Liver (tissue), 9 donors: ENCODE data around the gene ANKAR. TPM values are rescaled to one million over a fixed set of nuclear protein-coding genes. Genes with fewer than 3 reads are reported as not detected.

Experiments
- DNase-seq: peaks from one replicate; pipeline ENCODE4 v3.0.0-alpha.2; 2017; ENCODE audit warnings: low spot score
- H3K27ac ChIP-seq, 2 donors: one replicate each; pipeline ENCODE4 v1.7.0; 2013; ENCODE audit warnings: inconsistent platforms in 2 of 2, low read length in 2 of 2, control low read depth in 1 of 2, low read depth in 1 of 2, mild to moderate bottlenecking in 1 of 2
- H3K27me3 ChIP-seq, 4 donors: one replicate each; pipeline versions ENCODE4 v1.6.1 to v1.7.0; 2013; ENCODE audit warnings: low read length in 3 of 4, inconsistent platforms in 1 of 4, mild to moderate bottlenecking in 1 of 4, moderate library complexity in 1 of 4; ENCODE audit not compliant: control insufficient read depth in 4 of 4, insufficient read depth in 4 of 4
- H3K36me3 ChIP-seq, 4 donors: one replicate each; pipeline versions ENCODE4 v1.6.1 to v1.7.0; 2013; ENCODE audit warnings: low read length in 3 of 4, mild to moderate bottlenecking in 3 of 4, low read depth in 1 of 4, moderate library complexity in 1 of 4; ENCODE audit not compliant: control insufficient read depth in 4 of 4, insufficient read depth in 3 of 4
- H3K4me1 ChIP-seq, 4 donors: one replicate each; pipeline versions ENCODE4 v1.6.1 to v1.7.0; 2013; ENCODE audit warnings: low read length in 3 of 4, mild to moderate bottlenecking in 3 of 4, moderate library complexity in 1 of 4; ENCODE audit not compliant: control insufficient read depth in 4 of 4, insufficient read depth in 4 of 4
- H3K4me3 ChIP-seq, 3 donors: one replicate each; pipeline versions ENCODE4 v1.6.1 to v1.7.0; 2013; ENCODE audit warnings: low read length in 3 of 3, control low read depth in 1 of 3, low read depth in 1 of 3, mild to moderate bottlenecking in 1 of 3
- H3K9ac ChIP-seq, 2 donors: one replicate each; pipeline ENCODE4 v1.7.0; 2013; ENCODE audit warnings: low read length in 2 of 2, mild to moderate bottlenecking in 2 of 2, moderate library complexity in 2 of 2, control low read depth in 1 of 2, low read depth in 1 of 2
- H3K9me3 ChIP-seq, 4 donors: one replicate each; pipeline versions ENCODE4 v1.6.1 to v1.7.0; 2013; ENCODE audit warnings: low read length in 3 of 4; ENCODE audit not compliant: control insufficient read depth in 4 of 4
- CTCF ChIP-seq: fragments of 150-350 bp; IDR thresholded peaks from 2 replicates; pipeline ENCODE4 v1.5.1; 2017; ENCODE audit warnings: improper control_type of control experiment, low read depth, low read length; ENCODE audit not compliant: missing input control
- HNF4G ChIP-seq: IDR thresholded peaks from 2 replicates; pipeline ENCODE4 v1.6.1; 2016; ENCODE audit warnings: antibody characterized with exemption
- JUND ChIP-seq, 2 donors: IDR thresholded peaks; 2 replicates each; pipeline ENCODE4 v1.6.1; 2016; ENCODE audit warnings: antibody characterized with exemption in 2 of 2
- RAD21 ChIP-seq, 2 donors: IDR thresholded peaks; 2 replicates each; pipeline ENCODE4 v1.6.1; 2016; ENCODE audit warnings: antibody characterized with exemption in 2 of 2, mild to moderate bottlenecking in 2 of 2
- RXRA ChIP-seq, 2 donors: IDR thresholded peaks; 2 replicates each; pipeline ENCODE4 v1.6.1; 2017 to 2018; ENCODE audit warnings: antibody characterized with exemption in 2 of 2, mild to moderate bottlenecking in 1 of 2
- YY1 ChIP-seq: IDR thresholded peaks from 2 replicates; pipeline ENCODE4 v1.6.1; 2016; ENCODE audit warnings: antibody characterized with exemption, mild to moderate bottlenecking
- WGBS: extraction: QIAGEN DNeasy Blood & Tissue Kit; methylation state at CpG from one replicate; pipeline ENCODE4 v1.1.7; 2013; 5-methylcytosine and 5-hydroxymethylcytosine counted together
- polyA plus RNA-seq, 2 donors: library from polyadenylated mRNA; stranded (reverse) in 1 of 2; unstranded in 1 of 2; fragments of 200-250 nt in 1 of 2; fragments of >200 nt in 1 of 2; fragmentation: Nextera tagmentation in 1 of 2; extraction: Ambion mirVana in 1 of 2; gene quantifications; one replicate each; pipeline versions ENCODE4 v1.2.1 to v1.2.3, GENCODE V29; 2013 to 2015
- total RNA-seq, 2 donors: library from RNA; depleted of rRNA; stranded (reverse); fragments of >200 nt; gene quantifications; one replicate each; pipeline ENCODE4 v1.2.3, GENCODE V29; 2014
- TF ChIP-seq, protein P1 (sequence below): IDR thresholded peaks from 2 replicates; pipeline ENCODE4 v1.6.1; 2016; ENCODE audit warnings: antibody characterized with exemption, mild to moderate bottlenecking
- donor health status: healthy.
- donor health status: healthy.
- donor health status: healthy.
- donor health status: healthy.
- donor health status: healthy.

Gene ANKAR
- total and polyA plus RNA-seq, 4 donors: 0.46 to 8.4 (median 4.3) TPM

- H3K4me3 ChIP-seq: no peak overlapping the region
- no peak for DNase-seq
- H3K27me3 ChIP-seq: no peaks in the 10 kb centered on the region
- no peak overlapping the region for H3K9ac ChIP-seq
- 81% methylated on average over 3 of the region's 3 CpGs for WGBS
- H3K36me3 ChIP-seq: no peaks in the 10 kb centered on the region
- TF ChIP-seq, protein P1, sequence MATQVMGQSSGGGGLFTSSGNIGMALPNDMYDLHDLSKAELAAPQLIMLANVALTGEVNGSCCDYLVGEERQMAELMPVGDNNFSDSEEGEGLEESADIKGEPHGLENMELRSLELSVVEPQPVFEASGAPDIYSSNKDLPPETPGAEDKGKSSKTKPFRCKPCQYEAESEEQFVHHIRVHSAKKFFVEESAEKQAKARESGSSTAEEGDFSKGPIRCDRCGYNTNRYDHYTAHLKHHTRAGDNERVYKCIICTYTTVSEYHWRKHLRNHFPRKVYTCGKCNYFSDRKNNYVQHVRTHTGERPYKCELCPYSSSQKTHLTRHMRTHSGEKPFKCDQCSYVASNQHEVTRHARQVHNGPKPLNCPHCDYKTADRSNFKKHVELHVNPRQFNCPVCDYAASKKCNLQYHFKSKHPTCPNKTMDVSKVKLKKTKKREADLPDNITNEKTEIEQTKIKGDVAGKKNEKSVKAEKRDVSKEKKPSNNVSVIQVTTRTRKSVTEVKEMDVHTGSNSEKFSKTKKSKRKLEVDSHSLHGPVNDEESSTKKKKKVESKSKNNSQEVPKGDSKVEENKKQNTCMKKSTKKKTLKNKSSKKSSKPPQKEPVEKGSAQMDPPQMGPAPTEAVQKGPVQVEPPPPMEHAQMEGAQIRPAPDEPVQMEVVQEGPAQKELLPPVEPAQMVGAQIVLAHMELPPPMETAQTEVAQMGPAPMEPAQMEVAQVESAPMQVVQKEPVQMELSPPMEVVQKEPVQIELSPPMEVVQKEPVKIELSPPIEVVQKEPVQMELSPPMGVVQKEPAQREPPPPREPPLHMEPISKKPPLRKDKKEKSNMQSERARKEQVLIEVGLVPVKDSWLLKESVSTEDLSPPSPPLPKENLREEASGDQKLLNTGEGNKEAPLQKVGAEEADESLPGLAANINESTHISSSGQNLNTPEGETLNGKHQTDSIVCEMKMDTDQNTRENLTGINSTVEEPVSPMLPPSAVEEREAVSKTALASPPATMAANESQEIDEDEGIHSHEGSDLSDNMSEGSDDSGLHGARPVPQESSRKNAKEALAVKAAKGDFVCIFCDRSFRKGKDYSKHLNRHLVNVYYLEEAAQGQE: no peak
- TF ChIP-seq HNF4G (no peak), CTCF (no peak)
- H3K4me1 ChIP-seq: peaks cover 0 to 6% (median 3%) of the 10 kb centered on the region in 4 donors
- no peaks in the 10 kb centered on the region for H3K9me3 ChIP-seq
- no peak overlapping the region for H3K27ac ChIP-seq
Observed at GRCh38 chr2:189696223-189696622, 21.8 kb downstream of the ANKAR start.

- Histone ChIP-seq H3K4me1 (peaks cover 0 to 6% (median 3%) of the 10 kb centered on the region in 4 donors), H3K27ac (peak overlapping the region; percentile 26 to 54), H3K9me3 (no peaks in the 10 kb centered on the region), H3K36me3 (no peaks in the 10 kb centered on the region), H3K27me3 (no peaks in the 10 kb centered on the region), H3K9ac (peak overlapping the region; percentile 45 to 60), H3K4me3 (peak overlapping the region in 2 of 3 donors; percentile 27 to 39)
- 22% methylated on average over 6 of the region's 6 CpGs for WGBS
- peak; percentile 70 to 71 for TF ChIP-seq RAD21 (IDR thresholded peaks at IDR 0.05)
- peak; percentile 29 to 77 for TF ChIP-seq RXRA (IDR thresholded peaks at IDR 0.05)
- TF ChIP-seq, protein P1: no peak
- TF ChIP-seq YY1: no peak
- peak; percentile 57 for TF ChIP-seq CTCF
- peak in 1 of 2 donors; percentile 14 for TF ChIP-seq JUND (IDR thresholded peaks at IDR 0.05)
- DNase-seq: no peak
Observed at GRCh38 chr2:189698020-189698887, 23.8 kb downstream of the ANKAR start.
